ENCODE results near the gene CES1.

GRCh38 chr16:55832425-55832772 lies 497 bp downstream of the CES1 start:
- TF ChIP-seq CTCF (IDR thresholded peaks at IDR 0.05; ENCODE audit: control extremely low read depth in 1 of 3, insufficient read depth in 1 of 3, low read depth in 1 of 3, low read length in 3 of 3), result no peak
- peak in 1 of 2 experiments; percentile 7; a peak in 1 of 4 replicates for TF ChIP-seq RAD21 (IDR thresholded peaks at IDR 0.05 in 1 of 2, conservative IDR thresholded peaks at IDR 0.05 in 1 of 2; ENCODE audit: low read depth in 2 of 2, low read length in 2 of 2)
- TF ChIP-seq POLR2A (IDR thresholded peaks at IDR 0.05; ENCODE audit: control extremely low read depth in 1 of 2, low read depth in 2 of 2, low read length in 2 of 2), result no peak
- TF ChIP-seq EZH2 (IDR thresholded peaks at IDR 0.05; ENCODE audit: low read depth, low read length, severe bottlenecking), result no peak
- no peak for TF ChIP-seq ZNF274 (IDR thresholded peaks at IDR 0.05; ENCODE audit: borderline replicate concordance, extremely low read depth, low read length)
- no peak for TF ChIP-seq EP300 (IDR thresholded peaks at IDR 0.05; ENCODE audit: borderline replicate concordance in 1 of 2, low read depth in 2 of 2, low read length in 2 of 2)
- TF ChIP-seq MAX (IDR thresholded peaks at IDR 0.05), result no peak
- no peak for TF ChIP-seq GABPA (IDR thresholded peaks at IDR 0.05; ENCODE audit: borderline replicate concordance, insufficient read depth, low read length)
- TF ChIP-seq TEAD4 (IDR thresholded peaks at IDR 0.05; ENCODE audit: low read depth, low read length), result no peak
- no peak for TF ChIP-seq BCL11A (IDR thresholded peaks at IDR 0.05; ENCODE audit: low read depth in 2 of 2, low read length in 2 of 2)
- TF ChIP-seq RFX5 (IDR thresholded peaks at IDR 0.05; ENCODE audit: borderline replicate concordance, low read depth, low read length), result no peak

All from H1 (cell line).